Inferior parietal cortex (tissue), 1 donor: Measurements from ENCODE around the gene EPB41L2.
A peak's percentile ranks its signal among the peaks of the same experiment; 100 is the strongest.
"Not testable (repeated sequence)": the region's sequence is repeated elsewhere in the genome, so short reads cannot be mapped to it uniquely, and the experiment has no call there.

Experiments
- DNase-seq: peaks from one replicate; pipeline ENCODE4 v3.0.0-alpha.2; 2016; ENCODE audit errors: extremely low spot score

EPB41L2 gene

DNA sequence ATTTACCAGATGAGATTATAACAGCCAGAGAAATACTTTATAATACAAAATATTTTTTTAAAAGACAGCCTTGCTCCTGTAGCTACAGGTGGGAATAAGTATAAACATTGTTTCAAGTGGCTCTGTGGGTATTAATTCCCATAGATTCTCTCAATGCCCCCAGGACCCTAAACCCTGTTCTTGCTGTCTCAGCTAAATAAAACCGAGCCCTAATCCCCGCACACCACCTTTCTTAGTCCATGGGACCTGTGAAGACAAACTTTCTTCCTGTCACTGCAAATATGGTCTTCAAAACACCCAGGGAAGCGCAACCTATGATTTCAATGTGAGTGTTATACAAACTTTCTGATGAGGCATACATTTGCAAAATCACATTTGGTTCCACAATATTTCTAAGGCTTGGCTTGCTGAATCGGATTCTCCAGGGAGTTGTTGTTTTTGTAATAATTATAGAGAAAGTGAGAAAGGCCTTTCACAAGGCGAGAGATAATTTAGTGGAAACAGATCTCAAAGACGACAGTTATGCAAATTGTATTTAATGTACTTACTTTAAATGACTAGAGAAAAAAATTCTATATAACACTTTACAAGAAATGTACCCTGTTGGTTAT is 224.7 kb downstream of the EPB41L2 start:
- DNase-seq: no peak

- no peak for DNase-seq
Observed at GRCh38 chr6:130837067-130837466, 226.0 kb downstream of the EPB41L2 start.

GRCh38 chr6:130836055-130836640 is 226.9 kb downstream of the EPB41L2 start:
- no peak for DNase-seq

DNA sequence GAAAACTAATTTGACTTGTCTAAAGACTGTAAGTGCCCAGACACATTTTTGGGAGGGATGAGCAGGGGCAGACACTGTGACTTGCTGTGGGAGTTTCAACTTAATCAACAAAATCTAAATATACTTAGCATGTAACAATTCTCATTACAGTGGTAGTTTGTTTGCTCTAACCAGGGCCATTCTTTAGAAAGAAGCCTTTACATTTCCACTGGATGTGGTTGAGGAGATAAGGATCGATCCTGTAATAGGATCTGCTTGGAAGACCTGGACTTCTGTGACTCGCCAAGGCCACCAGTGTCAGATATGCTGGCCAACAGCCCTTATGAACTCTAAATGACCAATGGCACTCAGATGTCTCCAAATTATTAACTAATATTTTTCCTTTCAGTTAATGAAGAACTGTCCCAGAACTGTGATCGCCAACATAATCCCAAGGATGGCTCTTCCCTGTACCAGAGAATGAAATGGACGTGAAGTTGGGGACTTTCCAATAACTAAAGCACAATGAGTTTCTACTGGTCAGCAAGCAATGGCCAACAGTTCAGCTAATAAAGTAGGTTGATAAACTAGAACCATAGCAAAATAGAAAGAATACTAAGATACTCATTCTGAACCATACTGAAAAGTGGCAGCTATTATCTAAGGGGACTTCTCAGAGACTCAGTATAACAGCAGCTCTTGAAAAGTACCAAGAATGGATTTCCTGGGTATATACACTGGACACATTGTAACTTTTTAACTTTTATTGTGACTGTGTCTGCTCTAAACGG is 228.4 kb downstream of the EPB41L2 start:
- no peak for DNase-seq

DNA sequence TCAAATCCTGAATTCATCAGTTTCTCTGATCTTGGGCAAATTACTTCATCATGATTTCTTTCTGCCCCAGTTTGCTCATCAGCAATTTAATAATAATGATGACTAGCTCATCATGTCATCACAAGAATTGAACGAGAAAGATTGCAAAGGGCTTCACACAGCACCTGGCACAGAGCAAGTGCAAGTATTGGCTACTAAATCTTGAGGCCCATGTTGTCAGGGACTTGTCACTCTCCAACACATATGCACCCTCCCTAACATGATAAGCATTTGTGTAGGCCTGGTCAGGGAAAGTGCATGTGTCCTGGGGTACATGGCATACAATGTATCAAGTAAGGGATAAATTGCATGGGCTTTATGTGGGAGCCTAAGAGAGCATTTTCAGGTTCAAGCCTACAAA is 229.5 kb downstream of the EPB41L2 start:
- no peak for DNase-seq

- no peak for DNase-seq
Observed at GRCh38 chr6:130831607-130832006, 231.4 kb downstream of the EPB41L2 start.

DNA sequence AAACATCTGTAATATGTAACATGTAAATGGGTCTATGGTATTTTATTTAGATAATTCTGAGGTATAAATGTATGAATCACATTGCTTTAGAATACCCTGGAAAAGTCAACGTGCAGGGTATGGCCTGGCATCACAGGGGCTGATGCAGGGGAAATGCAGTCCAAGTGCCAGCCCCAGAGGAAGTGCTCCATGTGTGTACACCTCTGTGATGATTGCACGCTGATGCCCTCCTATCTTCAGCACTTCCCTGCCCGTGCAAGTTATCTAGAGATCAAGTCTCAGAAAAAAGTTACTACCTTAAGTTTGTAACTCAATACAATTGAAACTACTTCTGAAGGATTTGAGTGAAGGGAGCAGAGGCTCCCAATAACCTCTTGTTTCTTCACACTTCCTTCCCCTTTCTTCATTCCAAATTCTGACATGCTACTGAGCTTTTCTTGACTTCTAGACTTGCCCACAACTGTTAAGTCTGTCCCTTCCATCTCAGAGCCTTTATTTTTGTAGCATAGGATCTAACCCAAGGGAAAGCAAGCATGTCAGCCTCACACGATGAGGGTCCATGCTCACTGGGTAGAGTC is 233.6 kb downstream of the EPB41L2 start:
- DNase-seq: no peak

GRCh38 chr6:130827247-130828149 is 235.5 kb downstream of the EPB41L2 start, which contains the start of gene SMLR1:
Gene SMLR1 (plus strand): TSS chr6:130827406. CDS start chr6:130827414, 8 bp downstream.
- DNase-seq: no peak

GRCh38 chr6:130826442-130827246 is 236.4 kb downstream of the EPB41L2 start:
- DNase-seq: no peak

- DNase-seq: no peak
Observed at GRCh38 chr6:130825772-130826441, 237.1 kb downstream of the EPB41L2 start.

DNA sequence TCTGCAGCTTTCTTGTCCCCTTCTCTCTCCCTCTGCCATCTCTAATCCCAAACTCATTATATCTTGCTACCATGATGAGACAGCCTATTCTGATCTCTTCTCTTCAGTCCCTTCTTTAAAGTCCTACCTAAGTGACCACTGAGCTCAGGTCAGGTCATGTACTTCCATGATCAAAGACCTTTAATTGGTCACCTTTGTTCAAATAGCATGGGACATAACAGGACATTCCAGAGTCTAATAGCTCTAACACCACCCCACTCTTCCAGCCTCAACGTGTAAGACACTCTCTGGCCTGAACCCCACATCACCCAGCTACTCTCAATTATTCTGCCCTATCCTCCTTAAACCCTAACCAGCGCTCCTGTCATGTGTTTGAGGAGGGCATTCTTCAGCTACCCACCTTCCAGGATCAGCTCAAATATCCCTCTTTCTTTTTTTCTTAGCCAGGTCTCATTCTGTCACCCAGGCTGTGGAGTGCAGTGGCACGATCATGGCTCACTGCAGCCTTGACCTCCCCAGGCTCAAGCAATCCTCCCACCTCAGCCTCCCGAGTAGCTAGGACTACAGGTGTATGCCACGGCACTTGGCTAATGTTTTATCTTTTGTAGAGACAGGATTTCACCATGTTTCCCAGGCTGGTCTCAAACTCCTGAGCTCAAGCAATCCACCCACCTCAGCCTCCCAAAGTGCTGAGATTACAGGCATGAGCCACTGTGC is 237.9 kb downstream of the EPB41L2 start:
- DNase-seq: no peak

DNA sequence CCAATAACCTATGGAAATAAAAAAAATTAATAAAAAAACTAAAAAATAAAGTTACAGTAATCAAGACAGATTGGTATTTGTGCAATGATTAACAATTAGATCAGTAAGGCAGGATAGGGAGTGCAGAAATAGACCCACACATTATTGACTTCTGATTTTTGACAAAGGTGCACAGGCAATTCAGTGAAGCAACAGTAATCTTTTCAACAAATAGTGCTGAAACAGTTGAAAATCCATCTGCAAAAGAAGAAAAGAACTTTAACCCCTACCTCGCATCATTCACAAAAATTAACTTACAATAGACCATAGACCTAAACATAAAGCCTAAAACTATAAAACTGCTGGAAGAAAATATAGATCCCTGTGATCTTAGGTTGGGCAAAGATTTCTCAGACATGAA is 240.3 kb downstream of the EPB41L2 start:
- no peak for DNase-seq

DNA sequence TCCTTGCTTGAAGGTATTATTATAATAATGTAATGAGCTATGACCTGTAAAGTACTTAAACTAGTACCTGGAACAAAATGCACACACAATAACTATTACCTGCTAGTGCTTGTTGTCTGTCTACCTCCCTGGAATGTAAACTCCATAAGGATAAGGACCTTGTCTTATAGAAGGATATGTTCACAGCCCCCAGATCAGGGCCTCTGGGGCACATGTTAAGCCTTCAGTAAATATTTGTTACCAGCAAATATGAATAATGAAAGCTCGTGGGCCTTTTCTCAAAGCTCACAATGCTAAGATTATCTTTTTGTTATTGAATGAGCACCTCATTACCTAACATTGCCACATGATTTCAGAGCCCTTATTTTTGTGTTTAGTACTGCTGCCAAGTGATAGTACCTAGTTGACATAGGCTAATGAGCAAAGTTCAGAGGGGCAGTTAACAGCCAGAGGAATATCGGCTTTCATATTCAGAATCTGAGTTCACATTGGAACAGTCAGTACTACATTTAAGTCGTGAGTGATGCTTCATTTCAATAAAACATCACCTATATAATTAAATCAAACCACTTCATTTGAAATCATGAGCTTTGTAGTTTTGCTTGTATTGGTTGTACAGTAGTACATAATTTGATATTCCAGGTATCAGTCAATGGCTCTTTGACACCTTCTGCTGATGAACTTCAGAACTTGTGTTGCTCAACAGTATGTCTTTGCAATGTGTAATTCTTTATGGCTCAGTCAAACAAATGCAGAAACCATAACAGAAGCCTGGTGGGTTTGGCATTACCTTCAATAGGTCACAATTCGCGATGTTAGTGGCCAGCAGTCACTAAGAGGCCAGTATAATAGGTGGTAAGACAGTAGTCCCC is 247.6 kb downstream of the EPB41L2 start:
- DNase-seq: no peak

- DNase-seq: no peak
Observed at GRCh38 chr6:130814506-130814905, 248.5 kb downstream of the EPB41L2 start.

DNA sequence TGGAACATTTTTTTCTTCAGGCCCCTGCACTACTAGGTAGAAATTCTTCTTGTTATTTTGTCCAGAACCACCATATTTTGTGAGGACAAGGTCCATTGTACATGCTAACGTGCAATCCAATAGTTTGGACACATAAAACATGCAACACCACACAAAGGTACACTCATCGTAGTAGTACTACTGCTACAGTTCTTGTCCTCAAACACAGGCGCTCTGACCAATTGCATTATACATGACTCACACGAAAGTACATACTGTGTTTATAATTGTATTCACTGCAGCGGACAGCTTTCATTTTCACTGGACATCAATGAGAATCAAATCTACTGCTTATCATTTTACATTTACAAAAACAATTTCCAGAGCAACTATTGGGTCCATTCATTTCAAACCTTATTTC is 251.1 kb downstream of the EPB41L2 start:
- DNase-seq: no peak

DNA sequence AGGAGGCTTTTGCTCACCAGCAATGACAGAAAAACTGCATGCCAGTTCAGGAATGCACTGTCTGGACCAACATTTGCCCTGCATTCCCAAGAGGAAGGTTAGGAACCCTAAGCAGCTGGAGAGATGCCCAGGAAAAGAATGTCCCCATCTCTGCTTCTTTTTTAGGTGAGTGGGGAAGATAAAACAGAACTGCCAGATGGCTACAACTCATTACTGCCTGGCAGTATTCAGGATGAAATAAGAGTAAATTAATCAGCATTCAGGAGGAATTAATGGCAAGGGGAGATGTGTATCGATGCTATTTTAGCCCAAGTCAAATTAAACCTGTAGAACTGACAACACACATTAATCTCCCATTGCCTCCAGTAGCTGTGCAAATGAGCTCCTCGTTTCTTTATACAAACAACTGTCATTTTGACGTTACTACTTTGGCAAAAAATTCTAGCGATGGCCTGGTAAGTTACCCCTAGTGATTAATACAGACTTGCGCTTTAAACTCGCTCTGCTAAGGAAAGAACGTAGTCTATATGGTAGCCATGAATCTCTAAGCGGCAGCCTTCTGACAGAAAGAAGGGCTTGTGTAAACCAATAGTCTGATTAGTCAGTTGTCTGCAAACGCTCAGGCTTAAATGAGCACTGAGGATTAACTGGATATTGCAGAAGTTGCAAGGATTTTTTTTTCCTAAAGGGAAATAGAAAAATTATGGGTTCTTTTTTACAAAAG is 252.6 kb downstream of the EPB41L2 start:
- peak; percentile 26 for DNase-seq

GRCh38 chr6:130801368-130801767 is 261.7 kb downstream of the EPB41L2 start:
- DNase-seq: not testable (repeated sequence)

DNA sequence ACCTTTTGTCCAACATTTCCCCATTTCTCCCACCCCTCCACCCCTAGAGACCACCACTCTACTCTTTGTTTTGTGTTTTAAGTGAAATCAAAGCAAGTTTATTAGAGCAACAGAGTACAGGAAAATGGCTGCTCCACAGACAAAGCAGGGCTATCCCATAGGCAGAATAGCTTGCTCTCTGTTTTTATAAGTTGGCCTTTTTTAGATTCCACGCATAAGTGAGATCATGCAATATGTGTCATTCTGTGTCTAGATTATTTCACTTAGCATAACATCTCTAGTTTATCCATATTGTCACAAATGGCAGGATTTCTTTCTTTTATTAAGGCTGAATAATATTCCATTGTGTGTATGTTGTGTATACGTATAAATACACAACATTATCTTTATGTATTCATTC is 266.0 kb downstream of the EPB41L2 start:
- DNase-seq: no peak
